AG20443 (cell line): Measurements from ENCODE around the gene AIF1.

ENCODE experiments used
- DNase-seq: peaks from one replicate; pipeline ENCODE4 v3.0.0; 2012; ENCODE audit warnings: low spot score, mixed read lengths

The AIF1 gene

DNA sequence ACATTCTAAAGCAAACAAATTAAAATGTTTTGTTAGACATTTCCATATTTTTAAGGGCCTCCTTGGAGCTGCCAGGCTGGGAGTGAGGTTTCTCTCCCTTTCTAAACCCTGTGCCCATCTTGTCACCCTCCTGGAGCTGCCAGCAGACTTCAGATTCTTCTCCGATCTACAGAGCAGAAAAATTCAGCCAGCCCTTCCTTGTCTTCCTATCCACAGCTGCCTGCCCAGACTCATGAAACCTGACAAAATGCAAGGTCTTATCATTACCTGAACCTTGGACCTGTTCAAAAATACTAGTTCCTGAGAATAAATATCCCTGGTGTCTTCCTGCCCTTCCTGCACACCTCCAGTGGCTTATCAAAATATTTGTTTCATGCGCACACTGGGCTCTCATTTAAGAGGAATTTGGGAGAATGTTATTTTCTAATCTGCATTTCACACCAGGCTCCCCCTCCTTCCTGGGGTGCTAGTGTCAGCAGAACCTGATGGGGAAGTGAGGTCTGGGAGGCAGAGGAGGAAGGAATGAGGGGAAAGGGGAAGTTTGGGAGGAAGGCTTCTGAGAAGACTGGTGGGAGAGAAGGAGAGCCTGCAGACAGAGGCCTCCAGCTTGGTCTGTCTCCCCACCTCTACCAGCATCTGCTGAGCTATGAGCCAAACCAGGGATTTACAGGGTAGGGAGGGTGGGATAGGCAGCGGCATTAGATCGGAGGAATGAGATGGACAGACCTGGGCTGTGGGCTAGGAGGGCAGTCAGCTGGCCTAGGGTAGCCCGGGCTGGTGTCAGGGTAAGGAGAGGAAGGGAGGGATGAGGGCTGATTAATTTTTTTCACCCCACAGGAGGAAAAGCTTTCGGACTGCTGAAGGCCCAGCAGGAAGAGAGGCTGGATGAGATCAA lies at the start of gene AIF1:
AIF1 (plus strand) TSS at position 551 of the 895 bp plus-strand sequence; CDS start at position 647, 96 bp downstream.
- DNase-seq, result no peak

- DNase-seq, result no peak
These were observed 47.3 kb upstream of the AIF1 start for GRCh38 chr6:31567531-31568370.

- DNase-seq, result no peak
These were observed 46.5 kb upstream of the AIF1 start for GRCh38 chr6:31568537-31568961.

GRCh38 chr6:31569861-31570536 lies 45.0 kb upstream of the AIF1 start:
- no peak for DNase-seq

DNA sequence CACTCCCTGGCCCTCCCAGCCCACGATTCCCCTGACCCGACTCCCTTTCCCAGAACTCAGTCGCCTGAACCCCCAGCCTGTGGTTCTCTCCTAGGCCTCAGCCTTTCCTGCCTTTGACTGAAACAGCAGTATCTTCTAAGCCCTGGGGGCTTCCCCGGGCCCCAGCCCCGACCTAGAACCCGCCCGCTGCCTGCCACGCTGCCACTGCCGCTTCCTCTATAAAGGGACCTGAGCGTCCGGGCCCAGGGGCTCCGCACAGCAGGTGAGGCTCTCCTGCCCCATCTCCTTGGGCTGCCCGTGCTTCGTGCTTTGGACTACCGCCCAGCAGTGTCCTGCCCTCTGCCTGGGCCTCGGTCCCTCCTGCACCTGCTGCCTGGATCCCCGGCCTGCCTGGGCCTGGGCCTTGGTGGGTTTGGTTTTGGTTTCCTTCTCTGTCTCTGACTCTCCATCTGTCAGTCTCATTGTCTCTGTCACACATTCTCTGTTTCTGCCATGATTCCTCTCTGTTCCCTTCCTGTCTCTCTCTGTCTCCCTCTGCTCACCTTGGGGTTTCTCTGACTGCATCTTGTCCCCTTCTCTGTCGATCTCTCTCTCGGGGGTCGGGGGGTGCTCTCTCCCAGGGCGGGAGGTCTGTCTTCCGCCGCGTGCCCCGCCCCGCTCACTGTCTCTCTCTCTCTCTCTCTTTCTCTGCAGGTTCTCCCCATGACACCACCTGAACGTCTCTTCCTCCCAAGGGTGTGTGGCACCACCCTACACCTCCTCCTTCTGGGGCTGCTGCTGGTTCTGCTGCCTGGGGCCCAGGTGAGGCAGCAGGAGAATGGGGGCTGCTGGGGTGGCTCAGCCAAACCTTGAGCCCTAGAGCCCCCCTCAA lies 42.8 kb upstream of the AIF1 start, which contains the start of gene LTA:
LTA (plus strand) TSS at position 249 of the 871 bp plus-strand sequence; CDS start at position 703, 454 bp downstream.
- DNase-seq, result no peak

GRCh38 chr6:31573239-31574105 lies 41.6 kb upstream of the AIF1 start:
- DNase-seq, result no peak

GRCh38 chr6:31574106-31575061 lies 40.6 kb upstream of the AIF1 start:
- no peak for DNase-seq

DNA sequence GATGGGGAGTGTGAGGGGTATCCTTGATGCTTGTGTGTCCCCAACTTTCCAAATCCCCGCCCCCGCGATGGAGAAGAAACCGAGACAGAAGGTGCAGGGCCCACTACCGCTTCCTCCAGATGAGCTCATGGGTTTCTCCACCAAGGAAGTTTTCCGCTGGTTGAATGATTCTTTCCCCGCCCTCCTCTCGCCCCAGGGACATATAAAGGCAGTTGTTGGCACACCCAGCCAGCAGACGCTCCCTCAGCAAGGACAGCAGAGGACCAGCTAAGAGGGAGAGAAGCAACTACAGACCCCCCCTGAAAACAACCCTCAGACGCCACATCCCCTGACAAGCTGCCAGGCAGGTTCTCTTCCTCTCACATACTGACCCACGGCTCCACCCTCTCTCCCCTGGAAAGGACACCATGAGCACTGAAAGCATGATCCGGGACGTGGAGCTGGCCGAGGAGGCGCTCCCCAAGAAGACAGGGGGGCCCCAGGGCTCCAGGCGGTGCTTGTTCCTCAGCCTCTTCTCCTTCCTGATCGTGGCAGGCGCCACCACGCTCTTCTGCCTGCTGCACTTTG lies 39.6 kb upstream of the AIF1 start, which contains the start of gene TNF:
TNF (plus strand) TSS at position 231 of the 567 bp plus-strand sequence; CDS start at position 408, 177 bp downstream.
- DNase-seq, result no peak

- no peak for DNase-seq
These were observed 38.9 kb upstream of the AIF1 start for GRCh38 chr6:31575952-31576685.

GRCh38 chr6:31576897-31577578 lies 38.0 kb upstream of the AIF1 start:
- DNase-seq, result no peak

DNA sequence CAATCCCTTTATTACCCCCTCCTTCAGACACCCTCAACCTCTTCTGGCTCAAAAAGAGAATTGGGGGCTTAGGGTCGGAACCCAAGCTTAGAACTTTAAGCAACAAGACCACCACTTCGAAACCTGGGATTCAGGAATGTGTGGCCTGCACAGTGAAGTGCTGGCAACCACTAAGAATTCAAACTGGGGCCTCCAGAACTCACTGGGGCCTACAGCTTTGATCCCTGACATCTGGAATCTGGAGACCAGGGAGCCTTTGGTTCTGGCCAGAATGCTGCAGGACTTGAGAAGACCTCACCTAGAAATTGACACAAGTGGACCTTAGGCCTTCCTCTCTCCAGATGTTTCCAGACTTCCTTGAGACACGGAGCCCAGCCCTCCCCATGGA lies 37.5 kb upstream of the AIF1 start:
- no peak for DNase-seq

DNA sequence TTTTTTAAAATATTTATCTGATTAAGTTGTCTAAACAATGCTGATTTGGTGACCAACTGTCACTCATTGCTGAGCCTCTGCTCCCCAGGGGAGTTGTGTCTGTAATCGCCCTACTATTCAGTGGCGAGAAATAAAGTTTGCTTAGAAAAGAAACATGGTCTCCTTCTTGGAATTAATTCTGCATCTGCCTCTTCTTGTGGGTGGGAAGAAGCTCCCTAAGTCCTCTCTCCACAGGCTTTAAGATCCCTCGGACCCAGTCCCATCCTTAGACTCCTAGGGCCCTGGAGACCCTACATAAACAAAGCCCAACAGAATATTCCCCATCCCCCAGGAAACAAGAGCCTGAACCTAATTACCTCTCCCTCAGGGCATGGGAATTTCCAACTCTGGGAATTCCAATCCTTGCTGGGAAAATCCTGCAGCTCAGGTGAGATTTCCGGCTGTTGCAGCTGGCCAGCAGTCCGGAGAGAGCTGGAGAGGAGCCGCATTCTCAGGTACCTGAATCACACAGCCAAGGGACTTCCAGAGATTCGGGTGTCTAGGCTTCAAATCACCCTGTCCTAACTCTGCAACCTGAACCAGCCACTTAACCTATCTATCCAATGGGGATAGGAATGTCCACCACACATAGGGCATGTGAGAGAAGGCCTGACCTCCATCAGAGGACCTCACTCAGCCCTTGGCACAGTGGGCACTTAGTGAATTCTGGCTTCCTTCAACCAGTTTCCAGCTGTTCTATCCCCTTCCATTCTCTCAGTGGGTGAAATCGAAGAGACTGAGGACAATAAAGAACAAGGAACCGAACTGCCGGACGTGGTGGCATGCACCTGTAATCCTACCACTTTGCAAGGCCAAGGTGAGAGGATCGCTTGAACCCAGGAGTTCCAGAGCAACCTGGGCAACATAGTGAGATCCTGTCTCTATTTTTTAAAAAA lies 36.6 kb upstream of the AIF1 start:
- DNase-seq, result no peak

DNA sequence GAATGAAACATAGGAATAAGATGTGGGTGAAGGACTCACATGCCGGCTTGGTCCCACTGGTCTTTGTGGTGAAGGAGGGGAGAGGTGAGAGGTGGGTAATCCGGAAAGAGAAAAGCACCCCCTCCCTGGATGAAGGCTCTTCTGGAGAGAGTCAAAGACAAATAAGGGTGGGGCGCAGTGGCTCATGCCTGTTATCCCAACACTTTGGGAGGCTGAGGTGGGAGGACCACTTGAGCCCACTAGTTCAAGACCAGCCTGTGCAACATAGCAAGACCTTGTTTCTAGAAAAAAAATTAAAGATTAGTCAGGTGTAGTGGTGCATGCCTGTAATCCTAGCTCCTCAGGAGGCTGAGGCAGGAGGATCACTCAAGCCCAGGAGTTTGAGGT lies 35.9 kb upstream of the AIF1 start:
- DNase-seq, result no peak

- no peak for DNase-seq
These were observed 35.2 kb upstream of the AIF1 start for GRCh38 chr6:31579546-31580437.

DNA sequence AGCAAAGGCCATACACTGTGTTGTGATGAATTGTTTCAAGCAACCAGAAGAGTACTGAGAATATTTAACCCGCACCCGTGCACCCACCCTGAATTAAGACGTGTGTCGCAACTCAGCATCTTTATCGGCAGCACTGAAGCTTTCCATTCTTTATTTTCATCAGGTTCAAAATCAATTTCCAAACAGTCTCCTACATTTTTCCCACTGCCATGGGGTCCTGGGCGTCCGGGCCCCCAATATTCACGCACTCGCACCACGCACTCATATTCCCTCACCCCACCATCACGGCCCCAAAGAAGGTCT lies 34.6 kb upstream of the AIF1 start:
- DNase-seq, result no peak
